ENCODE results near the gene BRMS1L.

GRCh38 chr14:35855876-35856481, 29.8 kb downstream of the BRMS1L start:
- TF ChIP-seq SP2 (CRISPR knock-in tag; IDR thresholded peaks at IDR 0.05) (no peak), GATAD2A (CRISPR knock-in tag; IDR thresholded peaks at IDR 0.05) (no peak), MAX (IDR thresholded peaks at IDR 0.05) (no peak), REST (IDR thresholded peaks at IDR 0.05; ENCODE audit: borderline replicate concordance in 1 of 2, low read depth in 1 of 2, low read length in 2 of 2) (no peak), CTCF (CRISPR knock-in tag; IDR thresholded peaks at IDR 0.05) (no peak), KDM1A (CRISPR knock-in tag; IDR thresholded peaks at IDR 0.05) (no peak), IRX3 (CRISPR knock-in tag; IDR thresholded peaks at IDR 0.05; ENCODE audit: borderline replicate concordance, low read depth) (no peak), NCOA1 (CRISPR knock-in tag; IDR thresholded peaks at IDR 0.05) (no peak), POLR2A (IDR thresholded peaks at IDR 0.05; ENCODE audit: insufficient read depth in 1 of 2, low read depth in 2 of 2, low read length in 2 of 2) (no peak), ZBTB33 (CRISPR knock-in tag; IDR thresholded peaks at IDR 0.05) (no peak), ZNF143 (CRISPR knock-in tag; IDR thresholded peaks at IDR 0.05) (no peak), RAD21 (CRISPR knock-in tag; IDR thresholded peaks at IDR 0.05) (no peak), SMAD1 (CRISPR knock-in tag; IDR thresholded peaks at IDR 0.05; ENCODE audit: borderline replicate concordance, low read depth) (no peak)

Measured in HepG2 (cell line).